ENCODE measurements around the gene SMAD5. TPM values are rescaled to one million over a fixed set of nuclear protein-coding genes. Genes with fewer than 3 reads are reported as not detected.
A peak's percentile ranks its signal among the peaks of the same experiment; 100 is the strongest.

SMAD5 gene
- total RNA-seq, 2 donors from 2014 or later = 51.9 to 64.1 TPM

GRCh38 chr5:136192015-136192525 is 59.4 kb downstream of the SMAD5 start:
- peak overlapping the region; percentile 62 to 81 for H3K9ac ChIP-seq (ENCODE audit: low read depth in 2 of 2, low read length in 2 of 2)
- peaks cover 11% of the 10 kb centered on the region for H3K4me1 ChIP-seq
- peak overlapping the region; percentile 58 for H3K4me3 ChIP-seq
- peaks cover 17% of the 10 kb centered on the region for H3K27me3 ChIP-seq
- H3K9me3 ChIP-seq = no peaks in the 10 kb centered on the region
- intact Hi-C loops (cut with DNase I) = no loop called here
- no peaks in the 10 kb centered on the region for H3K36me3 ChIP-seq
- no peak for TF ChIP-seq CTCF (IDR thresholded peaks at IDR 0.05)
- H3K27ac ChIP-seq = peak overlapping the region; percentile 74
- DNase-seq = no peak

- TF ChIP-seq CTCF (IDR thresholded peaks at IDR 0.05) = no peak
- H3K9me3 ChIP-seq = no peaks in the 10 kb centered on the region
- peak; percentile 83 for DNase-seq
- H3K9ac ChIP-seq (ENCODE audit: low read depth in 2 of 2, low read length in 2 of 2) = peak within 1 kb of the TSS; percentile 62 to 81
- peak within 1 kb of the TSS; percentile 58 for H3K4me3 ChIP-seq
- H3K27ac ChIP-seq = peak within 1 kb of the TSS; percentile 74
- H3K4me1 ChIP-seq = peaks cover 11% of the 10 kb centered on the region
- intact Hi-C loops (cut with DNase I) = no loop called here
- H3K27me3 ChIP-seq = peaks cover 17% of the 10 kb centered on the region
- no peaks in the 10 kb centered on the region for H3K36me3 ChIP-seq
Observed at GRCh38 chr5:136192526-136193321, 60.1 kb downstream of the SMAD5 start, which contains the start of gene SMIM32. SMIM32 (minus strand) TSS chr5:136193162; CDS start chr5:136192524, 638 bp downstream.

GRCh38 chr5:136193322-136193935 is 60.8 kb downstream of the SMAD5 start:
- no peak for TF ChIP-seq CTCF (IDR thresholded peaks at IDR 0.05)
- Histone ChIP-seq H3K9me3 (no peaks in the 10 kb centered on the region), H3K9ac (ENCODE audit: low read depth in 2 of 2, low read length in 2 of 2) (peak overlapping the region in 1 of 2 donors; percentile 38), H3K27ac (peak overlapping the region; percentile 74), H3K27me3 (peaks cover 17% of the 10 kb centered on the region), H3K4me1 (peaks cover 11% of the 10 kb centered on the region), H3K36me3 (no peaks in the 10 kb centered on the region), H3K4me3 (peak overlapping the region; percentile 58)
- DNase-seq = no peak
- intact Hi-C loops (cut with DNase I) = no loop called here

- Histone ChIP-seq H3K27ac (no peak overlapping the region), H3K4me3 (no peak overlapping the region), H3K9ac (ENCODE audit: low read depth in 2 of 2, low read length in 2 of 2) (no peak overlapping the region), H3K9me3 (no peaks in the 10 kb centered on the region), H3K4me1 (peaks cover 5% of the 10 kb centered on the region), H3K36me3 (no peaks in the 10 kb centered on the region), H3K27me3 (peaks cover 17% of the 10 kb centered on the region)
- intact Hi-C loops (cut with DNase I) = no loop called here
- TF ChIP-seq CTCF (IDR thresholded peaks at IDR 0.05) = no peak
- DNase-seq = no peak
Observed at GRCh38 chr5:136194576-136194975, 61.9 kb downstream of the SMAD5 start.

GRCh38 chr5:136195971-136196820 is 63.6 kb downstream of the SMAD5 start:
- Histone ChIP-seq H3K9ac (ENCODE audit: low read depth in 2 of 2, low read length in 2 of 2) (no peak overlapping the region), H3K27ac (no peak overlapping the region), H3K4me1 (peaks cover 4% of the 10 kb centered on the region), H3K27me3 (peaks cover 16% of the 10 kb centered on the region), H3K4me3 (no peak overlapping the region), H3K9me3 (no peaks in the 10 kb centered on the region), H3K36me3 (no peaks in the 10 kb centered on the region)
- TF ChIP-seq CTCF (IDR thresholded peaks at IDR 0.05) = no peak
- peak; percentile 17 for DNase-seq
- intact Hi-C loops (cut with DNase I) = no loop called here

Measured in colonic mucosa (tissue), 4 donors.